Lower lobe of right lung (tissue), 2 donors: ENCODE results near the gene BATF2. TPM values are rescaled to one million over a fixed set of nuclear protein-coding genes. Genes with fewer than 3 reads are reported as not detected.

Experiments
- ATAC-seq, 2 donors: fragments of 200-7000 bp; cut with Tn5 transposase; one replicate each; pipeline ENCODE4 v1.9.1; 2020 to 2022; ENCODE audit warnings: mild to moderate bottlenecking in 2 of 2, moderate library complexity in 2 of 2
- DNase-seq: peaks from one replicate; pipeline ENCODE4 v3.0.0-alpha.2; 2020
- H3K27ac ChIP-seq: fragments of 200-600 bp; one replicate; pipeline ENCODE4 v1.8.0; 2022
- H3K27me3 ChIP-seq: fragments of 200-600 bp; one replicate; pipeline ENCODE4 v1.8.0; 2022; ENCODE audit warnings: low read depth
- H3K36me3 ChIP-seq: fragments of 200-600 bp; one replicate; pipeline ENCODE4 v1.8.0; 2022; ENCODE audit warnings: mild to moderate bottlenecking
- H3K4me1 ChIP-seq: fragments of 200-600 bp; one replicate; pipeline ENCODE4 v1.8.0; 2022
- H3K4me3 ChIP-seq: fragments of 200-600 bp; one replicate; pipeline ENCODE4 v1.8.0; 2022; ENCODE audit warnings: mild to moderate bottlenecking
- H3K9me3 ChIP-seq: fragments of 200-600 bp; one replicate; pipeline ENCODE4 v1.8.0; 2022
- intact Hi-C: fragments of 100-400 bp; cut with DNase I; formaldehyde crosslinking; loops from one replicate; pipeline ENCODE4 v1.11.0; 2022
- total RNA-seq: library from RNA; stranded (reverse); fragmentation: NEBNext Ultra II Directional; extraction: Animal tissue kit (Norgen Biotek cat#: 25700); gene quantifications from one replicate; pipeline ENCODE4 v1.2.1, GENCODE V29; 2021
- TF ChIP-seq, protein P1 (sequence below): fragments of 200-600 bp; IDR thresholded peaks from one replicate; pipeline ENCODE4 v1.8.0; 2022; ENCODE audit warnings: antibody characterized with exemption, mild to moderate bottlenecking
- donor health status: DM: no; HTN: yes; CAD: no; lungs with severe emphysema.

Gene BATF2
- total RNA-seq, 1 donor from 2014 or later: 8.6 TPM

DNA sequence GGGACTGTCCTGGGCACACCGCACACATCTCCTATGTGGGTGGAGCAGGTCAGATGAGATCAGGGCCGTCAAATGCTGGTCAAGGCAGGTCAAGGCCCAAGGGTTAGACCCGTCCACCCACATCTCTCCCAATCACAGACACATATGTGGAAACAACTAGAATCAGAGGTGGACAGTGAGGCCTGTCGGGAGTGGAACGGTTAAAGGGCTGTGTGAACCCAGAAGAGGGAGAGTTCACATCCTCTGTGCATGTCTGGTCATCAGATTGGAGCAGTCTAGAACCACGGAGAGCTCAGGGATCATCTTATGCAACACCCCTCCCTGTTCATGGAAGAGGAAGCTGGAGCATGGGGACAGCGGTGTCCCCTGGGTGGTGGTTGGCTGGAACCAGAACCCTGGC is 23.1 kb upstream of the BATF2 start:
- intact Hi-C loops: no loop called here
- Histone ChIP-seq H3K4me3 (no peak overlapping the region), H3K4me1 (peaks cover 6% of the 10 kb centered on the region), H3K27me3 (no peaks in the 10 kb centered on the region), H3K36me3 (peaks cover 43% of the 10 kb centered on the region), H3K9me3 (no peaks in the 10 kb centered on the region), H3K27ac (no peak overlapping the region)
- ATAC-seq (no peak), DNase-seq (no peak)
- TF ChIP-seq, protein P1, sequence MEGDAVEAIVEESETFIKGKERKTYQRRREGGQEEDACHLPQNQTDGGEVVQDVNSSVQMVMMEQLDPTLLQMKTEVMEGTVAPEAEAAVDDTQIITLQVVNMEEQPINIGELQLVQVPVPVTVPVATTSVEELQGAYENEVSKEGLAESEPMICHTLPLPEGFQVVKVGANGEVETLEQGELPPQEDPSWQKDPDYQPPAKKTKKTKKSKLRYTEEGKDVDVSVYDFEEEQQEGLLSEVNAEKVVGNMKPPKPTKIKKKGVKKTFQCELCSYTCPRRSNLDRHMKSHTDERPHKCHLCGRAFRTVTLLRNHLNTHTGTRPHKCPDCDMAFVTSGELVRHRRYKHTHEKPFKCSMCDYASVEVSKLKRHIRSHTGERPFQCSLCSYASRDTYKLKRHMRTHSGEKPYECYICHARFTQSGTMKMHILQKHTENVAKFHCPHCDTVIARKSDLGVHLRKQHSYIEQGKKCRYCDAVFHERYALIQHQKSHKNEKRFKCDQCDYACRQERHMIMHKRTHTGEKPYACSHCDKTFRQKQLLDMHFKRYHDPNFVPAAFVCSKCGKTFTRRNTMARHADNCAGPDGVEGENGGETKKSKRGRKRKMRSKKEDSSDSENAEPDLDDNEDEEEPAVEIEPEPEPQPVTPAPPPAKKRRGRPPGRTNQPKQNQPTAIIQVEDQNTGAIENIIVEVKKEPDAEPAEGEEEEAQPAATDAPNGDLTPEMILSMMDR: no peak

DNA sequence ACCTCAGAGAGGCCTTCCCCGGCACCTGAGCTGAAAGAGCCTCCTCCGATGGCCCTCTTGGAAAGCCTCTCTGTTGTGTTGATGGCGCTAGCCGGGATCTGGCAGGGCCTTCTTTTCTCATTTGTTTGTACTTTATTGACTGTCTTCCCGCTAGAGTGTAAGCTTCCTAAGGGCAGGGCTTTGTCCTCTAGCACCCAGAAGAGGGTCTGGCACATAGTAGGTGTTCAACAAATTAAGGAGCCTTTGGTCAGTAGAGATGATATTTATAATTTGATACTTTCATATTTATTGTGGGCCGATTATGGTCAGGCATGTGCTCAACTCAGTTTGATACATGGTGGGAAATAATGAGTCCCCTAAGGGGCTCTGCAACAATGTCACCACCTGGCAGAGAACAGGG is 21.2 kb upstream of the BATF2 start:
- no peak for ATAC-seq
- intact Hi-C loops: no loop called here
- Histone ChIP-seq H3K4me3 (no peak overlapping the region), H3K36me3 (peaks cover 43% of the 10 kb centered on the region), H3K4me1 (peaks cover 13% of the 10 kb centered on the region), H3K27me3 (no peaks in the 10 kb centered on the region), H3K27ac (no peak overlapping the region), H3K9me3 (no peaks in the 10 kb centered on the region)
- TF ChIP-seq, protein P1: no peak
- DNase-seq: no peak

DNA sequence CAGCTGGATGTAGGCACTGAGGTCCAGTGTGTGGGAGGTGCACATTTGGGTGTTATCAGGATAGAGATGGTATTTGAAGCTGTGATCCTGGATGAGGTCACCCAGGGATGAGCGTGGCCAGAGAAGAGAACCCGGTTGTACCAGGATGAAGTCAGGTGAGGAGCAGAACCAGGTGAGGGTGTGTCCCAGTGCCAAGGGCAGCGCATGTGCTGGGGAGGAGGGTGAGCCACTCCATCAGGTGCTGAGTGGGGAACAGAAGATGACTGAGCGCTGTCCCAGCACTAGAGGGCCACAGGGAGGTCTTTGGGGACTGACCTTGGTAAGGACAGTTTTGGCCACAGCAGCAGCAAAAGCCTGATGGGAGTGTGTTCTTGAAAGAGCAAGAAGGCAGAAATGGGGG is 19.9 kb upstream of the BATF2 start:
- ATAC-seq (no peak), DNase-seq (no peak)
- intact Hi-C loops: no loop called here
- Histone ChIP-seq H3K27me3 (no peaks in the 10 kb centered on the region), H3K4me1 (peaks cover 19% of the 10 kb centered on the region), H3K9me3 (no peaks in the 10 kb centered on the region), H3K36me3 (peaks cover 40% of the 10 kb centered on the region), H3K4me3 (no peak overlapping the region), H3K27ac (no peak overlapping the region)
- TF ChIP-seq, protein P1: no peak

DNA sequence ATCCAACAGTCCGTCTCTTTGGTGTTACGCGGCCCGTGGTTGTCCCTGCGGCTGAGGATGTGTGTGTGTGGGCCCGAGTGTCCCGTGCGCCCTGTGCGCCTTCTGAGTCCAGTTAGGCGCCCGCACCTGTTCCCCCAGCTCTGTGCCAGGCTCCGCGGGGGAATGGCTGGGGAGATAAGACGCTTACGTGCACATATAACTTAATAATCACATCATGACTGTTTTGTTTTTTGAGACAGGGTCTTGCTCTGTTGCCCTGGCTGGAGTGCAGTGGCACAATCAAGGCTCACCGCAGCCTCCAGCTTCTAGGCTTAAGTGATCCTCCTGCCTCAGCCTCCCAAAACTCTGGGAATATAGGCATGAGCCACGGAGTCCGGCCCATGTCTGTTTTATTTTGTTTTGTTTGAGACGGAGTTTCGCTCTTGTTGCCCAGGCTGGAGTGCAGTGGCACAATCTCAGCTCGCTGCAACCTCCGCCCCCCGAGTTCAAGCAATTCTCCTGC is 18.0 kb upstream of the BATF2 start:
- no peaks in the 10 kb centered on the region for H3K9me3 ChIP-seq
- H3K4me3 ChIP-seq: peak overlapping the region; percentile 76
- H3K27me3 ChIP-seq: no peaks in the 10 kb centered on the region
- DNase-seq (no peak), ATAC-seq (no peak)
- intact Hi-C loops: no loop called here
- peaks cover 19% of the 10 kb centered on the region for H3K4me1 ChIP-seq
- peaks cover 20% of the 10 kb centered on the region for H3K36me3 ChIP-seq
- TF ChIP-seq, protein P1: no peak
- H3K27ac ChIP-seq: peak overlapping the region; percentile 99

DNA sequence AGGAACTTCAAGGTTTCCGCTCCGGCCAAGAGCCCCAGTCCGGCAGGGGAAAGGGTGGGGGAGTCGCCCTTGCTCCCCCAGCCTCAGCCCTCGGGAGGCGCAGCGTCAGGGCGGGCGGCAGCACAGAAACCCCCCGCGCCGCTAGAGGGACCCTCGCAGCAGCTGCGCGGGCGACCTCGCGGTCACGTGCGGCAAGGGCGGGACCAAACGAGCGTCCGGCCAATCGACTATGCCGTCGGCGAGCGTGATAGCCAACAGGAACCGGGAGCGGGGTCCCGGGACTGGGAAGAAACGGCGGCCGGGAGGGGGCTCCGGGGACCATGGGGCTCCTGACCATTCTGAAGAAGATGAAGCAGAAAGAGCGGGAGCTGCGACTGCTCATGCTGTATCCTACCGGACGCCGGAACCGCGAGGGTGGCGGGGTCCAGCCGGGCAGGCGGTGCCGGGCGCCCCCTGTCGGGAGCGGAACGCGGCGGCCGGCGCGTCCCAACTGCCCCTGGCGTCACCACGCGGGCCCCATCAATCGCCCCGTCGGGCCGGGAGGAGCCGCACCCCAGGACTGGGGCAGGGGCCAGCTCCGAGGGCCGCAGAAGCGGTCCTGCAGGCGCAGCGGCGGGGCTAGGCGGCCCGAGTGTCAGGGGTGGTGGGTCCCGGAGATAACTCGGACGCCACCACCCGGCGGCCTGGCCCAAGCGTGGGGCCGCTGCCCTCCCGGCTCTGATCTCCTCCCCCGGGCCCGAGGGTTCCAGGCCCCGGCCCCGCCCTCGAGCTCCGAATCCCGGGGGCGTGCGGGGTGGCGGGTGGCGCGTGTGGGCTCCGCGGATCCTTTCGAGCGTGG is 17.3 kb upstream of the BATF2 start, which contains the start of gene ARL2:
Gene ARL2, plus strand, starts transcription at position 273 of the 838 bp plus-strand sequence. Its CDS starts 48 bp downstream, at position 321.
- no peaks in the 10 kb centered on the region for H3K9me3 ChIP-seq
- H3K36me3 ChIP-seq: peaks cover 14% of the 10 kb centered on the region
- H3K27ac ChIP-seq: peak within 1 kb of the TSS; percentile 99
- TF ChIP-seq, protein P1: peak; percentile 90
- intact Hi-C loops: no loop called here
- DNase-seq: peak; percentile 94
- no peaks in the 10 kb centered on the region for H3K27me3 ChIP-seq
- H3K4me3 ChIP-seq: peak within 1 kb of the TSS; percentile 76
- H3K4me1 ChIP-seq: peaks cover 19% of the 10 kb centered on the region
- peak; percentile 93 to 95 for ATAC-seq
